HT-29 (cell line): Measurements from ENCODE around the gene TSPAN9. TPM values are rescaled to one million over a fixed set of nuclear protein-coding genes. Genes with fewer than 3 reads are reported as not detected.

Experiments used
- DNase-seq: peaks from one replicate; pipeline ENCODE4 v3.0.0-alpha.2; 2015; ENCODE audit warnings: low spot score
- total RNA-seq: library from RNA; depleted of rRNA; stranded (reverse); fragments of >200 nt; shearing (Covaris generic); gene quantifications from 2 replicates; pipeline ENCODE4 v1.2.3, GENCODE V29; 2014

The TSPAN9 gene
- total RNA-seq, 1 experiment from 2014 or later, result 11.3 TPM

- DNase-seq, result no peak
Observed at GRCh38 chr12:3293446-3294161, 216.4 kb downstream of the TSPAN9 start.

GRCh38 chr12:3294481-3294911, 217.3 kb downstream of the TSPAN9 start:
- no peak for DNase-seq

GRCh38 chr12:3295225-3295624, 218.0 kb downstream of the TSPAN9 start:
- DNase-seq, result no peak

GRCh38 chr12:3295646-3296408, 218.6 kb downstream of the TSPAN9 start:
- no peak for DNase-seq

- DNase-seq, result no peak
Observed at GRCh38 chr12:3296409-3296701, 219.2 kb downstream of the TSPAN9 start.

- no peak for DNase-seq
Observed at GRCh38 chr12:3298603-3299002, 221.4 kb downstream of the TSPAN9 start.

GRCh38 chr12:3299929-3300832, 223.0 kb downstream of the TSPAN9 start:
- peak; percentile 93 for DNase-seq

GRCh38 chr12:3300833-3301401, 223.7 kb downstream of the TSPAN9 start:
- no peak for DNase-seq

GRCh38 chr12:3302401-3303041, 225.3 kb downstream of the TSPAN9 start:
- no peak for DNase-seq

- peak; percentile 36 for DNase-seq
Observed at GRCh38 chr12:3303410-3304136, 226.4 kb downstream of the TSPAN9 start.

- peak; percentile 88 for DNase-seq
Observed at GRCh38 chr12:3304436-3305165, 227.4 kb downstream of the TSPAN9 start.

GRCh38 chr12:3305464-3305863, 228.3 kb downstream of the TSPAN9 start:
- DNase-seq, result no peak

GRCh38 chr12:3305904-3306619, 228.9 kb downstream of the TSPAN9 start:
- no peak for DNase-seq

GRCh38 chr12:3307389-3307788, 230.2 kb downstream of the TSPAN9 start:
- DNase-seq, result no peak

- DNase-seq, result no peak
Observed at GRCh38 chr12:3308063-3308462, 230.9 kb downstream of the TSPAN9 start.

GRCh38 chr12:3308609-3309008, 231.4 kb downstream of the TSPAN9 start:
- peak; percentile 32 for DNase-seq

GRCh38 chr12:3309805-3310204, 232.6 kb downstream of the TSPAN9 start:
- no peak for DNase-seq

- no peak for DNase-seq
Observed at GRCh38 chr12:3310271-3311026, 233.3 kb downstream of the TSPAN9 start.

- DNase-seq, result peak; percentile 89
Observed at GRCh38 chr12:3311027-3311402, 233.8 kb downstream of the TSPAN9 start.
